Endometrial microvascular endothelial cells (primary cell): Measurements from ENCODE around the gene KRTAP2-4. TPM values are rescaled to one million over a fixed set of nuclear protein-coding genes. Genes with fewer than 3 reads are reported as not detected.
"Not testable (repeated sequence)": the region's sequence is repeated elsewhere in the genome, so short reads cannot be mapped to it uniquely, and the experiment has no call there.

ENCODE experiments used
- in situ Hi-C: cut with HindIII; loops from 2 replicates; pipeline ENCODE4 v1.10.0; 2017; ENCODE audit warnings: low sequenced_read_pairs, low pct_unique_long_range_greater_than_20kb; ENCODE audit errors: inconsistent ontology term
- total RNA-seq: library from RNA; depleted of rRNA; stranded (reverse); fragments of >200 nt; gene quantifications from one replicate; pipeline ENCODE4 v1.2.3, GENCODE V29; 2015; ENCODE audit errors: inconsistent ontology term

KRTAP2-4 gene
- total RNA-seq, result not detected

- in situ Hi-C loops, result no loop called here
These were observed at the start of gene KRTAP2-4 for GRCh38 chr17:41065829-41066624. Gene KRTAP2-4 (minus strand): TSS chr17:41065879. CDS start chr17:41065845, 34 bp downstream.

DNA sequence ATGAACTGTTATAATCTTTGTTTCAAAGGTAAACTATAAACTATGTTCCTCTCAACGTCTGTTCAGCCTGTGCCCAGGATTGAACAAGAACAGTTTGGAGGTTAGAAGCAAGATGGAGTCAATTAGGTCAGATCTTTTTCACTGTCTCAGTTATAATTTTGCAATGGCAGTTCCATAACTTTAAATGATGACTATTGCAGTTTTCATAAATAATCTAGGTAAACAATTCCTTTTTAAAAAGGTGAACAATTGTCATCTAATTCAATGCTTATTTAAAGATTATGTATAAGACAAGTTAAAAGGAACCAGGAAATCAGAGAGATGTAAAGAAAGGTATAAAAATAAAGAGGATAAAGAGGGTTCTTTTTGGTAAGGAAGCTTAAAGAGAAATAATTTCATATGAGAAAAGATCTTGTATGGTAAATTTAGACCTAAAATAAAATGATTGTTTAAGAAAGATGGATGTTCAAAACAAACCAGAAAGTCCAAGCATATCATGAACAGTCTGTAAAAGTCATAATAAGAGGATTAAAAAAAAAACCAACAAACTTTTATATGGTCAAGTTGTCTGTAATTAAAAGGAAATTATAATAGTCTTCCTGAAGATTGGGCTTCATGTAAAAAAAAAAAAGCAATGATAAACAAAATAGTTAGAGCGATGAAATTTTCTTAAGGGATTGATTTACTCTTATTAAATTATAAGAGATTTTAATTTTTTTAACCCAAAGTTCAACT, 45.6 kb upstream of the KRTAP2-4 start:
- in situ Hi-C loops, result no loop called here

DNA sequence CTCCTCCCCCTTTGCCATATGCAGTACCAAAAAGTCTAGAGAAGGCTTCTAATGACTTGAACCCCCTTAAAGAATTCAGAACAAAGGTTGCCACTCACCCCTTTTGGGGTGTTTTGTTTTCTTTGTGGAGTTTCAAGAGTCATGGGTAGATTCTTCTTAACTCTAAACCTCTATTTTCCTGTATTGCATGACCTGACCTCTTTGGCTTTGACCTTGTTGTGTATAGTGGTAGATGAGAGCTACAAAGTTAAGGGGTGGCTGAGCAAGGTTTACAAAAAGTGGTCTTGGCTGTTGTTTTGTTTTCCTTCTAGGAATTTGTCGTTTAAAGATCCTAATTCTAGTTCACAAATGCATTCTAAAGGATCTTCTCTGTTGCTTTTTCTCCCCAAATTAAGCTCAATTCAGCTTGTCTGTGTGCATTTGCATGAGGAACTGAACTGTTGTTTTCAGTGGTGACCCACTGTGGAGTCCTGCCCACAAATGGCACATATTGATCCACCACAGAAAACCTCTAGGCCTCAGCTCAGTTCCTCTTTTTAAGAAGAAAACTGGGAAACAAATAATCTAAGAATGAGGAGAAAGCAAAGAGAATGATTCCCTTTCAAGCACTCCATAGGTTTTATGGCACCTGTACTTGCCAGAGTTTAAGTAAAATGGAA, 43.2 kb upstream of the KRTAP2-4 start:
- in situ Hi-C loops, result not testable (repeated sequence)

DNA sequence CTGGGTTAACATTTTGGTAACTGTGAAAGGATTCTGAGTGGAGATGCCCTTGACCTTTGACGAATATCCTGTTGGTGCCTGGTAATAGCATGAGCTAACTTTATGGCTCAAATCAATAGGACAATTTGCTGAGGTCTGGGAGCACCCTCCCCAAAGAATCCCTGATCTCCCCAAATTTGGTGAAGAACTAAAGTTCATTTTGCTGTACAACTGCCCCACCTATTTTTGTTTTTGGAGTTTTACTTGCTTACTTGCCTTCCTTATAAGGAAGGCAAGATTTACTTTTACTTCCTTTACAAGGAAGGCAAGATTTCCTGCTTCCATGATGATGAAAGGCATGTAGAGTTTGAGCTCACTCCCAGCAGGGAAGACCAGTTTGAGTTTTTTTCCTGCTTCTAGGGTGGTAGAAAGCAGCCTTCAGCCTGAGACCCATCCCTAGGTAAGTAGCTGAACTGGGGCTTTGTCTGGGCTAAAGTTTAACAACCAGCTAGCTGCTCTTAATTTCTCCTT, 42.3 kb upstream of the KRTAP2-4 start:
- in situ Hi-C loops, result no loop called here

DNA sequence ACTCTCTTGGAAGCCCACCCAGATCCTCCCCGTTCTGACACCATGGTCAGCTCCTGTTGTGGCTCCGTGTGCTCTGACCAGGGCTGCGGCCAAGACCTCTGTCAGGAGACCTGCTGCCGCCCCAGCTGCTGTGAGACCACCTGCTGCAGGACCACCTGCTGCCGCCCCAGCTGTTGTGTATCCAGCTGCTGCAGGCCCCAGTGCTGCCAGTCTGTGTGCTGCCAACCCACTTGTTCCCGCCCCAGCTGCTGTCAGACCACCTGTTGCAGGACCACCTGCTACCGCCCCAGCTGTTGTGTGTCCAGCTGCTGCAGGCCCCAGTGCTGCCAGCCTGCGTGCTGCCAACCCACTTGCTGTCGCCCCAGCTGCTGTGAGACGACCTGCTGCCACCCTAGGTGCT, 39.7 kb upstream of the KRTAP2-4 start, which contains the start of gene KRTAP4-9:
Gene KRTAP4-9, plus strand, starts transcription at position 43 of the 400 bp plus-strand sequence. Its CDS starts 0 bp downstream, at position 43.
- in situ Hi-C loops, result not testable (repeated sequence)

- in situ Hi-C loops, result not testable (repeated sequence)
These were observed 38.8 kb upstream of the KRTAP2-4 start for GRCh38 chr17:41104386-41105038.

GRCh38 chr17:41103896-41104295, 38.2 kb upstream of the KRTAP2-4 start:
- in situ Hi-C loops, result no loop called here

DNA sequence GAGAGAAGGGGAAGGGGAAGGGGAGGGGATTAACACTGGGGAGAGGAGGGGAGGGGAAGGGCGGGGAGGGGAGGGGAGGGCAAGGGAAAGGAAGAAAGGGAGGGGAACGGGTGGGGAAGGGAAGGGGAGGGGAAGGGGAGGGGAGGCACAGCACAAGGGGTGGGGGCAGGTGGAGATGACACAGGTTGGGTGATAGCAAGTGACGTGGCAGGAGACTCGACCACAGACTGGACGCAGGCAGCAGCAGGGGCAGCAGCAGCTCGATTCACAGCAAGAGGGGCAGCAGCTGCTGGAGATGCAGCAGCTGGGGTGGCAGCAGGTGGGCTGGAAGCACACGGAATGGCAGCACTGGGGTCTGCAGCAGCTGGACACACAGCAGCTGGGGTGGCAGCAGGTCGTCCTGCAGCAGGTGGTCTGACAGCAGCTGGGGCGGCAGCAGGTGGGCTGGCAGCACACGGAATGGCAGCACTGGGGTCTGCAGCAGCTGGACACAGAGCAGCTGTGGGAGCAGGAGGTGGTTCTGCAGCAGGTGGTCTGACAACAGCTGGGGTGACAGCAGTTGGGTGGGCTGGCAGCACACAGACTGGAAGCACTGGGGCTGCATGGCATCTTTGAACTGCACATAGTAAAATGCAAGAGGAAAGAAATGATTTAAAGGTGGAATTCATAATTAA, 36.0 kb upstream of the KRTAP2-4 start, which contains the start of gene KRTAP4-16:
Gene KRTAP4-16, minus strand, starts transcription at position 624 of the 674 bp plus-strand sequence. Its CDS starts 0 bp downstream, at position 624.
- in situ Hi-C loops, result no loop called here

- in situ Hi-C loops, result not testable (repeated sequence)
These were observed 34.2 kb upstream of the KRTAP2-4 start for GRCh38 chr17:41099682-41100480.

DNA sequence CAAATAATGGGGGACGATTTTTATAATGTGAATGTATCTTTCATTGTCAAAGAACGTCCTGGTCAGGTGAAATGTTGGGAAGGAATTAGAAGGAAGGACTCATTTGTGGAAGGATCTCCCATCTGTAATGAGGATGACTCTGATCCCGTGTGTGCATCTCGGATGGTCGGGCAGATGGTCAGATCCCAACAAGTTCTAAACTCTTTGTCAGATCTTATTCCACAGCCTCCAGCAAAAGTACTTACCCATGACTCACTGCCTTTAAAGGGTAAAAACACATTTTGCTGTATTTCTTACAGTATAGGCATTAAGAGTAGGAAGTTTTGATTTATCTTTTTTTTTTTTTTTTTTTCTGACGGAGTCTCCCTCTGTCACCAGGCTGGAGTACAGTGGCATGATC, 32.8 kb upstream of the KRTAP2-4 start:
- in situ Hi-C loops, result no loop called here

DNA sequence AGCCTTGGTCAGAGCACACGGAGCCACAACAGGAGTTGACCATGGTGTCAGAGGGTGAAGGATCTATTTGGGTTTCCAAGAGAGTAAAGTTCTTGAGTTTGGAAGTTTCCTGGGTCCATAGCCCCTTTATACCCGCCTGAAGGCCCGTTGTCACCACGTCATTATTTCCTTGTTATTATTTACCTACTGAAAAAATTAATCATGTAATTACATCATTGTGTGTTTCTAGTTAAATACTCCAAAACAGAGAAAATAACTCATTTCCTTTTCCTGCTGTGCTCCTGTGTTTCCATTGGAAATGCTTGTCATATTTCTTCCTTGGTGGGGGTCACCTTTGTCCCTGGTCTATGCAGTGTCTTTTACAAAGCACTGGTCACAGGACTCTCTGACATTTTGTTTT, 32.4 kb upstream of the KRTAP2-4 start, which contains the start of gene KRTAP4-8:
Gene KRTAP4-8, minus strand, starts transcription at position 101 of the 400 bp plus-strand sequence. Its CDS starts 58 bp downstream, at position 43.
- in situ Hi-C loops, result no loop called here

- in situ Hi-C loops, result no loop called here
These were observed 30.4 kb upstream of the KRTAP2-4 start for GRCh38 chr17:41096055-41096454.

DNA sequence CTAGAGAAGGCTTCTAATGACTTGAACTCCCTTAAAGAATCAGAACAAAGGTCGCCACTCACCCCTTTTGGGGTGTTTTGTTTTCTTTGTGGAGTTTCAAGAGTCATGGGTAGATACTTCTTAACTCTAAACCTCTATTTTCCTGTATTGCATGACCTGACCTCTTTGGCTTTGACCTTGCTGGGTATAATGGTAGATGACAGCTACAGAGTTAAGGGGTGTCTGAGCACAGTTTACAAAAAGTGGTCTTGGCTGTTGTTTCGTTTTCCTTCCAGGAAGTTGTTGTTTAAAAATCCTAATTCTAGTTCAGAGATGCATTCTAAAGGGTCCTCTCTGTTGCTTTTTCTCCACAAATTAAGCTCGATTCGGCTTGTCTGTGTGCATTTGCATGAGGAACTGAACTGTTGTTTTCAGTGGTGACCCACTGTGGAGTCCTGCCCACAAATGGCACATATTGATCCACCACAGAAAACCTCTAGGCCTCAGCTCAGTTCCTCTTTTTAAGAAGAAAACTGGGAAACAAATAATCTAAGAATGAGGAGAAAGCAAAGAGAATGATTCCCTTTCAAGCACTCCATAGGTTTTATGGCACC, 23.2 kb upstream of the KRTAP2-4 start:
- in situ Hi-C loops, result not testable (repeated sequence)

- in situ Hi-C loops, result not testable (repeated sequence)
These were observed 18.6 kb upstream of the KRTAP2-4 start, which contains the start of gene KRTAP4-7 for GRCh38 chr17:41084100-41084856. Gene KRTAP4-7 (plus strand): TSS chr17:41084150. CDS start chr17:41084207, 57 bp downstream.

DNA sequence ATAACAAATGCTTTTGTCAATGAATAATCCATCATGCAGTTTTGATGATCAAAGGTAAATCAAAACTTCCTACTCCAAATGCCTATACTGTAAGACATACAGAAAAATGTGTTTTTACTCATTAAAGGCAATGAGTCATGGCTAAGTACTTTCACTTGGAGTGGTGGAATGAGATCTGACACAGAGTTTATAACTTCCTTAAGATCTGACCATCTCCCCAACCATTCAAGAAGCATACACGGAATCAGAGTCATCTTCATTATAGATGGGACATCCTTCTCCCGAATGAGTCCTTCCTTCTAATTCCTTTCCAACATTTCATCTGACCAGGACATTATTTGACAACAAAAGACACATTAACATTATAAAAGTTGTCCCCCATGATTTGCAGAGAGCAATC, 17.7 kb upstream of the KRTAP2-4 start:
- in situ Hi-C loops, result not testable (repeated sequence)

DNA sequence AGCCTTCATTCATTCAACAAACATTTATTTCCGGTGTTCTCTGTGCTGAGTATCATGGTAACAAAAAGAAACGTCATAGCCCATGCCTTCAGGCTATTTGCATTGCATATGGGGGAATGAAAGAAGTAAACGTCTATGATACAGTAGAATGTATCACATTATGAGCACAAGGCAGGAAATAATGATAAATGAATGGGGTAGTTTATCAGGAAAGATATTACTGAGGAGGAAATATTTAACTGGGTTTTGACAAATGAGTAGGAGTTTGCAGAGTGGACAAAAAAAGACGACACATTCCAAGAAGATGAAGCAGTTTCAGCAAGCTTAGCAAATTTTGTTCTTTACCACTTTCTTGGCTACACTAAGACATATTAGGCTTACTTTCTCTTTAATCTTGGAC, 16.9 kb upstream of the KRTAP2-4 start:
- in situ Hi-C loops, result no loop called here
